ENCODE measurements around the gene PCK1.

DNA sequence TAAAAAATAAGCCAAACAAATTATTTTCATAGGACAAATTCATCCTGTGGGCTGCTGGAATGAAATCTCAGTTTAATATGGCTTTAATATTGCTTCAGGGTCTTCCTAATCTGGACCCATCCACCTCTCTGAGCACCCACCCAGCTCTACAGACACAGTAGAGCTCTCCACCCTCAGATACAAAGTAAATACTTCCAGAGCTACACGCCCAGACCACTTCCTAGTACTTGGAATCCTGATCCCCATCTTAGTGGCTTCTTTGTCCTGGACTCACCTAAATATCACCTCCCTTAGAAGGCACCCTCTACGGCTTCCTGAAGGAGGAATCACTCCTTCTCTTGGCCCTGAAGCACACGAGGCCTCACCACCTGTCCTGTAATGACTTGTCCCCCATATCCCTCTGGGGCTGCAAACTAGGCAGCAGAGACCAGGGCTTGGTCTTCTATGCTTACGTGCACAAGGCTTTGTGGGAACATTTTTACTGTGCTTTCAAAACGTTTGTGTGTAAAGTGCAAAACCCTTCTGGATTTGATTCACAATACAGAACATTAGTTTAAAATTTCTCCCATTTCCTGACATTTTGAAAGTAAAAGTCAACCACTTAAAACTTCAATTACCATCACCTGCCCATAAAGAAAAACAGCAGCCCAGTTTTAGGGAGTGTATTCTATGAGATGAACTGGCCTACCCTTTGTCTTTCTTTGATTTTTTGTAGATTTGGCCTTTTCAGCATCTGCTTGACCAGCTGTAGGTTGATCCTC is 38.4 kb upstream of the PCK1 start:
- TF ChIP-seq, protein P1, sequence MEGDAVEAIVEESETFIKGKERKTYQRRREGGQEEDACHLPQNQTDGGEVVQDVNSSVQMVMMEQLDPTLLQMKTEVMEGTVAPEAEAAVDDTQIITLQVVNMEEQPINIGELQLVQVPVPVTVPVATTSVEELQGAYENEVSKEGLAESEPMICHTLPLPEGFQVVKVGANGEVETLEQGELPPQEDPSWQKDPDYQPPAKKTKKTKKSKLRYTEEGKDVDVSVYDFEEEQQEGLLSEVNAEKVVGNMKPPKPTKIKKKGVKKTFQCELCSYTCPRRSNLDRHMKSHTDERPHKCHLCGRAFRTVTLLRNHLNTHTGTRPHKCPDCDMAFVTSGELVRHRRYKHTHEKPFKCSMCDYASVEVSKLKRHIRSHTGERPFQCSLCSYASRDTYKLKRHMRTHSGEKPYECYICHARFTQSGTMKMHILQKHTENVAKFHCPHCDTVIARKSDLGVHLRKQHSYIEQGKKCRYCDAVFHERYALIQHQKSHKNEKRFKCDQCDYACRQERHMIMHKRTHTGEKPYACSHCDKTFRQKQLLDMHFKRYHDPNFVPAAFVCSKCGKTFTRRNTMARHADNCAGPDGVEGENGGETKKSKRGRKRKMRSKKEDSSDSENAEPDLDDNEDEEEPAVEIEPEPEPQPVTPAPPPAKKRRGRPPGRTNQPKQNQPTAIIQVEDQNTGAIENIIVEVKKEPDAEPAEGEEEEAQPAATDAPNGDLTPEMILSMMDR (IDR thresholded peaks at IDR 0.05; ENCODE audit: low read depth, low read length): no peak
- TF ChIP-seq EZH2phosphoT487 (IDR thresholded peaks at IDR 0.05; ENCODE audit: low read depth): no peak

Measured in OCI-LY3 (cell line).